NB4 (cell line): ENCODE data around the gene SKIC2.

Experiments
- DNase-seq: peaks from one replicate; pipeline ENCODE4 v3.0.0; 2010; ENCODE audit warnings: low read depth
- H3K4me3 ChIP-seq: one replicate; pipeline ENCODE4 v1.5.1; 2011; ENCODE audit warnings: mild to moderate bottlenecking, low read depth, low read length, moderate library complexity
- CTCF ChIP-seq: IDR thresholded peaks from one replicate; pipeline ENCODE4 v1.5.1; 2012; ENCODE audit warnings: low read depth, low read length
- MAX ChIP-seq: IDR thresholded peaks from 2 replicates; pipeline ENCODE4 v1.6.1; 2011; ENCODE audit warnings: low read depth, low read length
- MYC ChIP-seq: IDR thresholded peaks from 2 replicates; pipeline ENCODE4 v1.6.1; 2011; ENCODE audit warnings: low read depth, low read length
- POLR2A ChIP-seq: IDR thresholded peaks from 2 replicates; pipeline ENCODE4 v1.6.1; 2011; ENCODE audit warnings: mild to moderate bottlenecking; ENCODE audit not compliant: insufficient read length; ENCODE audit errors: extremely low read depth

Gene SKIC2

DNA sequence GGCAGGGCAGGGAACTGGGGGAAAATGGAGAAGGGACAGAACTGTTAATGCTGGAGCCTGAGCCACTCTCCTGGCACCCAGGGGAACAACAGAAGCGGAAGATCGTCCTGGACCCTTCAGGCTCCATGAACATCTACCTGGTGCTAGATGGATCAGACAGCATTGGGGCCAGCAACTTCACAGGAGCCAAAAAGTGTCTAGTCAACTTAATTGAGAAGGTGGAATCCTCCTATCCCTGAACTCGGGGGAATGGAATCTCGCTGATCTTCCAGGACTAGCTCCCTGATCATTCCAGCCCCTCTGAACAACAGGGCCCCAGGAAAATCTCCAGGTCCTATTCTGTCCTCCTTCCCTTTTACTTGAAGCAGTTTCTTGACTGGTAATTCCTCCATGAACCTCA, 11.1 kb upstream of the SKIC2 start:
- no peak overlapping the region for H3K4me3 ChIP-seq
- TF ChIP-seq CTCF (no peak), MAX (no peak), MYC (no peak), POLR2A (no peak)

DNA sequence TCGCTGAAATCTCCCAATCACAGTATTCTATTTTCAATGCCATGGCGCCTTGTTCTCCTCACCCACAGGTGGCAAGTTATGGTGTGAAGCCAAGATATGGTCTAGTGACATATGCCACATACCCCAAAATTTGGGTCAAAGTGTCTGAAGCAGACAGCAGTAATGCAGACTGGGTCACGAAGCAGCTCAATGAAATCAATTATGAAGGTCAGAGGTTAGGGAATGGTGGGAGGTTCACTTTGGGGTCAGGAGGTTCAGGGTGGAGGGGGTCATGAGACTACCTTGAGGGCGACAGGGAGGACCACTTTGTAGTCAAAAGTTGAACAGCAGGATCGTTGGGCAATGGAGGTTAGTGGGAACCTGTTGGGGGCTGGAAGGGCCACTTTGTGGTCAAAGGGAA, 10.7 kb upstream of the SKIC2 start:
- H3K4me3 ChIP-seq = no peak overlapping the region
- TF ChIP-seq MAX (no peak), POLR2A (no peak), CTCF (no peak), MYC (no peak)
- no peak for DNase-seq

More for the DNA sequence above, 11.1 kb upstream of the SKIC2 start:
- DNase-seq = no peak

DNA sequence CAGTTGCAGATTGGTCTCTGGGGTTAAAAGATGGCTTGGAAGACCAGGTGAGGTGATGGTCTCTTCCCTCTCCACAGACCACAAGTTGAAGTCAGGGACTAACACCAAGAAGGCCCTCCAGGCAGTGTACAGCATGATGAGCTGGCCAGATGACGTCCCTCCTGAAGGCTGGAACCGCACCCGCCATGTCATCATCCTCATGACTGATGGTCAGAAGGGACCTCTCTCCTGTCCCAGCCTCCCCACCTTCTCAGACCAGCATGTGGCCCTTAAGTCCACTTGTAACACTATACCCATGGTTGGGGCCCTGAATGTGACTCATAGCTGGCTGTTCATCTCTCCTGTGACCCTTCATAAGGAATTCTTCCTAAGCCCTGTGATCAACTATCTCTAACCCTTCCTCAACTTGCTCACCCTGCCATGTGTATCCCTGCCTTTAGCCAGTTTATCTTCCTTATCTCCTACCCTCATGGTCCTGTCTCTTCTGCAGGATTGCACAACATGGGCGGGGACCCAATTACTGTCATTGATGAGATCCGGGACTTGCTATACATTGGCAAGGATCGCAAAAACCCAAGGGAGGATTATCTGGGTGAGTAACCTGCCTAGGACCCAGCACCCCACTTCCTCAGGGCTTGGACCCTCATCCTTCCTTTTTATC, 10.1 kb upstream of the SKIC2 start:
- DNase-seq = no peak
- no peak overlapping the region for H3K4me3 ChIP-seq
- TF ChIP-seq CTCF = no peak
- TF ChIP-seq MYC = no peak
- no peak for TF ChIP-seq POLR2A
- no peak for TF ChIP-seq MAX

DNA sequence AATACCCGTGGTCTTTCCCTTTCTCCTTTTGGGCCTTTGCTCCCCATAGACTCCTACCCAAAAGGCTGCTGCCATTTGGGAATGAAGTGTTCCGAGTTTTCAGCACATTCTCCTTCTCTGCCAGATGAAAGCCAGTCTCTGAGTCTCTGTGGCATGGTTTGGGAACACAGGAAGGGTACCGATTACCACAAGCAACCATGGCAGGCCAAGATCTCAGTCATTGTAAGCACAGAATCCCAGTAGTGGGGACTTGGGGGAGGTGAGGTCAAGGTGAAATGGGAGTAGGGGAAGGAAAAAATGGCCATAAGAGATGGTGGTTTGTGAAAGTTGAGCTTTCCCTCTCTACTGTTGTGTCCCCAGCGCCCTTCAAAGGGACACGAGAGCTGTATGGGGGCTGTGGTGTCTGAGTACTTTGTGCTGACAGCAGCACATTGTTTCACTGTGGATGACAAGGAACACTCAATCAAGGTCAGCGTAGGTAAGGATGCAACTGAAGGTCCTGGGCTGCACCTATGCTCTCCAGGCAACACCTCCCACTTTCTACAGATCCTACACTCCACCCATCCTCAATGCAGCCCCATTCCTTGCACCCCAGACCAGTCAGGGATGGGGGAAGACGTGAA, 8.9 kb upstream of the SKIC2 start:
- no peak overlapping the region for H3K4me3 ChIP-seq
- DNase-seq = no peak
- TF ChIP-seq MAX (no peak), POLR2A (no peak), MYC (no peak)

- TF ChIP-seq CTCF (peak; percentile 89), MYC (no peak), POLR2A (no peak), MAX (no peak)
- peak; percentile 62 for DNase-seq
- no peak overlapping the region for H3K4me3 ChIP-seq
Measured at GRCh38 chr6:31952140-31952805, 6.7 kb upstream of the SKIC2 start.

DNA sequence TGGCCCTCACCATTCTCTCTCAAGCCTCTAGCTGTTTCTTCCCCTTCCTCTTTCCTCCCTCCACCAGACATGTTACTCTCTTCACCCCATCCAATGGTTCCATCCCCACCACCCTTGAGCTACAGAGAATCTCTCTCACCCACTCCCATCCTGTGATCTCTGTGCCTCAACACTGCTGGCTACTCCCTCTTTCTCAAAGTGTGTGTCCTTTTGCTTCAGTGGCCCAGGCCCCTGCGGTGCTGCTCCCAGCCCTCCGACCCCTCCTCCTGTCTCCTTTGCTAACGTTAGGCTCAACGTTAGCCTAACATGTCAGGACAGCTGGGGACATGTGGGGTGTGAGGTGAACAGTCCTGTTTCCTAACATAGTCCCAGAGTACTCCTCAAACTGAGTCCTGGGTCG, 6.1 kb upstream of the SKIC2 start:
- no peak overlapping the region for H3K4me3 ChIP-seq
- DNase-seq = no peak
- no peak for TF ChIP-seq CTCF
- no peak for TF ChIP-seq POLR2A
- no peak for TF ChIP-seq MYC
- TF ChIP-seq MAX = no peak
